ENCODE results near the gene TMEM163.

DNA sequence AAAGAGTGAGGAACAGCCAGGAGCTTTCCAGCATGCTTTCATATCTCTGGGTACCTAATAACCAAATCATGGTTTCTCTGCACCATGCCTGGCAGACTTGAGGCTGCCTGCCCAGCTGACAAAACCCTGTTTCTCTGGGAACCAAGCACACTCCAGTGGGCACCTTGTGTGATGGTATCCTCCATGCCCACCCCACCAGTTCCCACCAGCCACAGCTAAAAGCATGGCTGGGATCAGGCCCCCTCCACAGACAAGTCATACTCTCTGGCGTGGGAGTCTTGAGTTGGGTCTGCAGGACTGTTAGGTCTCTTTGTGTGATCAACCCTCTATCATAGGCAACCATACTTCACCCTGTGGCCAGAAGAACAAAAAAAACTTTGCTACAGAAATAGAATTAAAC is 56.0 kb downstream of the TMEM163 start:
- TF ChIP-seq, protein P1, sequence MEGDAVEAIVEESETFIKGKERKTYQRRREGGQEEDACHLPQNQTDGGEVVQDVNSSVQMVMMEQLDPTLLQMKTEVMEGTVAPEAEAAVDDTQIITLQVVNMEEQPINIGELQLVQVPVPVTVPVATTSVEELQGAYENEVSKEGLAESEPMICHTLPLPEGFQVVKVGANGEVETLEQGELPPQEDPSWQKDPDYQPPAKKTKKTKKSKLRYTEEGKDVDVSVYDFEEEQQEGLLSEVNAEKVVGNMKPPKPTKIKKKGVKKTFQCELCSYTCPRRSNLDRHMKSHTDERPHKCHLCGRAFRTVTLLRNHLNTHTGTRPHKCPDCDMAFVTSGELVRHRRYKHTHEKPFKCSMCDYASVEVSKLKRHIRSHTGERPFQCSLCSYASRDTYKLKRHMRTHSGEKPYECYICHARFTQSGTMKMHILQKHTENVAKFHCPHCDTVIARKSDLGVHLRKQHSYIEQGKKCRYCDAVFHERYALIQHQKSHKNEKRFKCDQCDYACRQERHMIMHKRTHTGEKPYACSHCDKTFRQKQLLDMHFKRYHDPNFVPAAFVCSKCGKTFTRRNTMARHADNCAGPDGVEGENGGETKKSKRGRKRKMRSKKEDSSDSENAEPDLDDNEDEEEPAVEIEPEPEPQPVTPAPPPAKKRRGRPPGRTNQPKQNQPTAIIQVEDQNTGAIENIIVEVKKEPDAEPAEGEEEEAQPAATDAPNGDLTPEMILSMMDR (IDR thresholded peaks at IDR 0.05; ENCODE audit: low read length): no peak
- TF ChIP-seq EZH2 (IDR thresholded peaks at IDR 0.05; ENCODE audit: borderline replicate concordance, low read length): no peak

Measured in OCI-LY1 (cell line).